Hepatocyte (in vitro differentiated cells): ENCODE results near the gene GADD45B. TPM values are rescaled to one million over a fixed set of nuclear protein-coding genes. Genes with fewer than 3 reads are reported as not detected.
"Not testable (repeated sequence)": the region's sequence is repeated elsewhere in the genome, so short reads cannot be mapped to it uniquely, and the experiment has no call there.

ENCODE experiments used
- DNase-seq: peaks from one replicate; pipeline ENCODE4 v3.0.0-alpha.2; 2016; ENCODE audit warnings: low spot score
- H2AFZ ChIP-seq: fragments of 200-600 bp; sonication (generic); 2 replicates; pipeline ENCODE4 v1.6.0; 2016; ENCODE audit warnings: antibody characterized with exemption, mild to moderate bottlenecking
- H3K27ac ChIP-seq: fragments of 200-600 bp; sonication (generic); 2 replicates; pipeline ENCODE4 v1.5.1; 2016; ENCODE audit warnings: mild to moderate bottlenecking
- H3K27me3 ChIP-seq: fragments of 200-600 bp; sonication (generic); 2 replicates; pipeline ENCODE4 v1.6.1; 2016
- H3K36me3 ChIP-seq: fragments of 200-600 bp; sonication (generic); replicated peaks from 2 replicates; pipeline ENCODE4 v1.5.1; 2016; ENCODE audit warnings: low read depth; ENCODE audit not compliant: insufficient read depth
- H3K4me1 ChIP-seq: fragments of 200-600 bp; sonication (generic); 2 replicates; pipeline ENCODE4 v1.5.1; 2016; ENCODE audit warnings: mild to moderate bottlenecking, moderate library complexity; ENCODE audit not compliant: insufficient read depth
- H3K4me2 ChIP-seq: fragments of 200-600 bp; sonication (generic); 2 replicates; pipeline ENCODE4 v1.6.0; 2016
- H3K4me3 ChIP-seq: fragments of 200-600 bp; sonication (generic); 2 replicates; pipeline ENCODE4 v1.5.1; 2016; ENCODE audit warnings: mild to moderate bottlenecking
- H3K79me2 ChIP-seq: fragments of 200-600 bp; sonication (generic); 2 replicates; pipeline ENCODE4 v1.6.0; 2017; ENCODE audit warnings: mild to moderate bottlenecking
- H3K9me2 ChIP-seq: fragments of 200-600 bp; sonication (generic); replicated peaks from 2 replicates; pipeline ENCODE4 v1.6.0; 2017; ENCODE audit warnings: mild to moderate bottlenecking; ENCODE audit not compliant: insufficient read depth
- H3K9me3 ChIP-seq: fragments of 200-600 bp; sonication (generic); 2 replicates; pipeline ENCODE4 v1.5.1; 2016; ENCODE audit warnings: low read depth, mild to moderate bottlenecking
- H4K20me1 ChIP-seq: fragments of 200-600 bp; sonication (generic); 2 replicates; pipeline ENCODE4 v1.6.0; 2016; ENCODE audit warnings: mild to moderate bottlenecking; ENCODE audit not compliant: insufficient read depth, poor library complexity, severe bottlenecking
- CTCF ChIP-seq: fragments of 200-600 bp; sonication (generic); IDR thresholded peaks from 2 replicates; pipeline ENCODE4 v1.5.1; 2016; ENCODE audit warnings: antibody characterized with exemption, mild to moderate bottlenecking; ENCODE audit not compliant: poor library complexity
- EZH2 ChIP-seq: fragments of 200-600 bp; sonication (generic); IDR thresholded peaks from 2 replicates; pipeline ENCODE4 v1.6.1; 2016; ENCODE audit warnings: antibody characterized with exemption, mild to moderate bottlenecking, borderline replicate concordance
- EZH2phosphoT487 ChIP-seq: fragments of 200-600 bp; sonication (generic); IDR thresholded peaks from one replicate; pipeline ENCODE4 v1.6.1; 2018; ENCODE audit warnings: antibody characterized with exemption, mild to moderate bottlenecking, low read depth, moderate library complexity; ENCODE audit not compliant: unreplicated experiment, severe bottlenecking
- WGBS: methylation state at CpG from one replicate; pipeline ENCODE4 v1.1.6; 2016; ENCODE audit warnings: low lambda C conversion rate; ENCODE audit errors: missing lambda C conversion rate; 5-methylcytosine and 5-hydroxymethylcytosine counted together
- polyA plus RNA-seq: library from polyadenylated mRNA; unstranded; fragments of >200 nt; fragmentation: Nextera tagmentation; extraction: Ambion mirVana; gene quantifications from 2 replicates; pipeline ENCODE4 v1.2.1, GENCODE V29; 2016
- total RNA-seq: library from RNA; depleted of rRNA; stranded (reverse); fragments of >200 nt; gene quantifications from 2 replicates; pipeline ENCODE4 v1.2.3, GENCODE V29; 2014

Gene GADD45B
- total and polyA plus RNA-seq, 2 experiments from 2014 or later = 126 to 229 TPM

- Histone ChIP-seq H3K4me2 (no peak overlapping the region), H3K79me2 (no peaks in the 10 kb centered on the region), H2AFZ (no peak overlapping the region), H4K20me1 (no peaks in the 10 kb centered on the region), H3K36me3 (no peaks in the 10 kb centered on the region), H3K9me2 (no peaks in the 10 kb centered on the region), H3K4me3 (no peak overlapping the region), H3K9me3 (no peaks in the 10 kb centered on the region), H3K27me3 (no peaks in the 10 kb centered on the region), H3K4me1 (peaks cover 2% of the 10 kb centered on the region), H3K27ac (no peak overlapping the region)
- 70% methylated on average over 12 of the region's 12 CpGs for WGBS
- TF ChIP-seq EZH2 (no peak), CTCF (no peak), EZH2phosphoT487 (no peak)
- no peak for DNase-seq
Measured at GRCh38 chr19:2500841-2501261, 24.9 kb downstream of the GADD45B start.

- Histone ChIP-seq H2AFZ (no peak overlapping the region), H3K27ac (peak overlapping the region; percentile 68), H3K4me3 (no peak overlapping the region), H3K79me2 (no peaks in the 10 kb centered on the region), H4K20me1 (no peaks in the 10 kb centered on the region), H3K9me2 (no peaks in the 10 kb centered on the region), H3K4me2 (peak overlapping the region; percentile 23), H3K9me3 (no peaks in the 10 kb centered on the region), H3K4me1 (no peaks in the 10 kb centered on the region), H3K36me3 (no peaks in the 10 kb centered on the region), H3K27me3 (no peaks in the 10 kb centered on the region)
- TF ChIP-seq EZH2phosphoT487 (no peak), EZH2 (no peak), CTCF (no peak)
- peak; percentile 88 for DNase-seq
- 34% methylated on average over 21 of the region's 21 CpGs for WGBS
Measured at GRCh38 chr19:2503521-2504109, 27.7 kb downstream of the GADD45B start.

GRCh38 chr19:2506656-2507055, 30.7 kb downstream of the GADD45B start:
- not testable (repeated sequence) for H3K79me2 ChIP-seq, H3K4me1 ChIP-seq, H2AFZ ChIP-seq, H3K9me3 ChIP-seq, H4K20me1 ChIP-seq, H3K36me3 ChIP-seq, H3K9me2 ChIP-seq, DNase-seq, H3K4me3 ChIP-seq, H3K27me3 ChIP-seq
- H3K27ac ChIP-seq = peak overlapping the region; percentile 52
- 93% methylated on average over 8 of the region's 8 CpGs for WGBS
- H3K4me2 ChIP-seq = peak overlapping the region; percentile 63

GRCh38 chr19:2507109-2507508, 31.2 kb downstream of the GADD45B start:
- TF ChIP-seq EZH2phosphoT487 (no peak), EZH2 (no peak), CTCF (no peak)
- peak overlapping the region; percentile 63 for H3K4me2 ChIP-seq
- H3K4me1 ChIP-seq = no peaks in the 10 kb centered on the region
- no peaks in the 10 kb centered on the region for H3K79me2 ChIP-seq
- H3K36me3 ChIP-seq = no peaks in the 10 kb centered on the region
- DNase-seq = peak; percentile 73
- H3K9me2 ChIP-seq = no peaks in the 10 kb centered on the region
- H3K27ac ChIP-seq = peak overlapping the region; percentile 52
- no peak overlapping the region for H2AFZ ChIP-seq
- H4K20me1 ChIP-seq = no peaks in the 10 kb centered on the region
- WGBS = 34% methylated on average over 11 of the region's 12 CpGs
- H3K27me3 ChIP-seq = no peaks in the 10 kb centered on the region
- H3K9me3 ChIP-seq = no peaks in the 10 kb centered on the region
- H3K4me3 ChIP-seq = no peak overlapping the region
